Measurements from ENCODE around the gene PCLO. TPM values are rescaled to one million over a fixed set of nuclear protein-coding genes. Genes with fewer than 3 reads are reported as not detected.

Gene PCLO
- total and polyA plus RNA-seq, 2 of the 8 experiments (the other 6 are each of a cell fraction or from before 2014, with no cell fraction given): 1.5 to 3.2 TPM

DNA sequence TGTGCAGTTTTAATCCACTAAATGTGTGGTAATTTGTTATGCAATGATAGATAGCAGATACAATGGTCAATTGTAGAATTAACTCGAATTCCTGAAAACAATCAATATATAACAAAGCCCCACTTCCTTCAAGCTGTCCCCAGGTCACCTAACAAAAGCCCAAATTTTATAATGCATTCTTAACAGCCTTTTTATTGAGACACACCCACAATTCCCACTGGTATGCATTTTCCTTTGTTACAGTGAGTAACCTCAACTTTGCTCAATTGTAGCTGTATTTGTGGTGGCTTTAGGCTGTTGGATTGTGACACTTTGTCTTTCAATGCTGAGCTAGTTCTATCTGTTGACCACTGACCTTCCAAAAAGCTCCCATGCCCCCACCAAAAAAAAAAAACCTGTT is 439.3 kb downstream of the PCLO start:
- Histone ChIP-seq H2BK5ac (ENCODE audit: low read depth, low read length) (no peak overlapping the region), H3K4me2 (ENCODE audit: insufficient read depth in 1 of 2, low read depth in 2 of 2, low read length in 2 of 2) (no peak overlapping the region), H3K23me2 (ENCODE audit: low read depth, low read length) (no peaks in the 10 kb centered on the region), H3K36me3 (ENCODE audit: control insufficient read depth in 2 of 4, insufficient read depth in 4 of 4, low read length in 3 of 4) (no peaks in the 10 kb centered on the region), H3K14ac (ENCODE audit: insufficient read length) (no peak overlapping the region), H2BK15ac (ENCODE audit: low read length) (no peak overlapping the region), H3K18ac (ENCODE audit: extremely low read depth, low read length) (no peak overlapping the region), H2AK5ac (ENCODE audit: low read depth, low read length) (no peak overlapping the region), H2AFZ (ENCODE audit: low read length) (peak overlapping the region; percentile 55; the same call in 1 of the 2 replicates), H4K91ac (replicated peaks; ENCODE audit: insufficient read length, low read length) (no peak overlapping the region), H3K56ac (replicated peaks; ENCODE audit: insufficient read length, low read depth, low read length) (no peak overlapping the region), H2BK120ac (replicated peaks; ENCODE audit: low read depth, low read length) (no peak overlapping the region), H3K4me1 (replicated peaks in 1 of 4; ENCODE audit: control insufficient read depth in 3 of 4, insufficient read depth in 4 of 4, low read length in 3 of 4) (peaks cover 0 to 6% (median 2%) of the 10 kb centered on the region in 4 experiments; a peak in 2 of 7 replicates), H3K79me1 (ENCODE audit: low read depth, low read length) (no peaks in the 10 kb centered on the region), H2BK12ac (ENCODE audit: low read depth, low read length) (no peak overlapping the region), H4K8ac (ENCODE audit: extremely low read depth, insufficient read depth, low read length) (no peak overlapping the region), H4K20me1 (replicated peaks in 1 of 2; ENCODE audit: control insufficient read depth in 1 of 2, insufficient read depth in 2 of 2, low read length in 2 of 2) (no peaks in the 10 kb centered on the region), H4K5ac (ENCODE audit: insufficient read length, low read depth, low read length) (no peak overlapping the region), H3K79me2 (ENCODE audit: control insufficient read depth in 1 of 2, insufficient read depth in 2 of 2, low read length in 2 of 2) (no peaks in the 10 kb centered on the region), H2BK20ac (ENCODE audit: low read length) (no peak overlapping the region), H3K4ac (replicated peaks; ENCODE audit: insufficient read length, low read depth, low read length) (no peak overlapping the region), H3K23ac (ENCODE audit: insufficient read length) (no peak overlapping the region), H3K27ac (ENCODE audit: low read depth, low read length) (no peak overlapping the region), H3K4me3 (ENCODE audit: extremely low read depth in 1 of 4, insufficient read depth in 2 of 4, low read depth in 3 of 4, low read length in 4 of 4) (no peak overlapping the region), H3K9ac (replicated peaks in 1 of 4; ENCODE audit: extremely low read depth in 1 of 4, low read depth in 3 of 4, low read length in 3 of 4) (no peak overlapping the region), H3K9me3 (ENCODE audit: insufficient read depth in 2 of 2, low read depth in 1 of 2, low read length in 1 of 2) (0 out of 4 replicates have a peak, but pooled peaks cover 0 to 4% of the 10 kb centered on the region in 2 experiments), H3K27me3 (replicated peaks in 1 of 4; ENCODE audit: control insufficient read depth in 3 of 4, extremely low read depth in 1 of 4, insufficient read depth in 3 of 4, low read length in 3 of 4) (no peaks in the 10 kb centered on the region)
- FAIRE-seq (no peak), DNase-seq (ENCODE audit: low read depth in 1 of 2, low spot score in 2 of 2) (no peak)
- 95% methylated on average over 1 of the region's 1 CpG; no CpG with 5 or more reads in 1 of the 2 experiments for WGBS, 2 experiments (ENCODE audit: extremely low coverage in 1 of 2, insufficient coverage in 1 of 2, insufficient read length in 1 of 2, insufficient replicate concordance in 2 of 2, low coverage in 1 of 2, low lambda C conversion rate in 2 of 2, missing lambda C conversion rate in 1 of 2)
- ChIA-PET CTCF (ENCODE audit: partially characterized antibody) (interaction anchor here (0.6 to 3.1 kb wide), 10 partner anchors 11 to 1222 kb away, joined by 3 to 9 read pairs (median 3); no protein-coding TSS in a partner anchor), POLR2A (ENCODE audit: partially characterized antibody) (no interaction called here)
- no peak for TF ChIP-seq SUZ12 (IDR thresholded peaks at IDR 0.05; ENCODE audit: low read length)
- no peak for TF ChIP-seq CBX5 (IDR thresholded peaks at IDR 0.05; ENCODE audit: low read depth, low read length)
- TF ChIP-seq EZH2 (IDR thresholded peaks at IDR 0.05; ENCODE audit: low read depth, low read length, severe bottlenecking): no peak
- TF ChIP-seq POU5F1 (IDR thresholded peaks at IDR 0.05; ENCODE audit: low read depth, low read length): no peak
- TF ChIP-seq, protein P1, sequence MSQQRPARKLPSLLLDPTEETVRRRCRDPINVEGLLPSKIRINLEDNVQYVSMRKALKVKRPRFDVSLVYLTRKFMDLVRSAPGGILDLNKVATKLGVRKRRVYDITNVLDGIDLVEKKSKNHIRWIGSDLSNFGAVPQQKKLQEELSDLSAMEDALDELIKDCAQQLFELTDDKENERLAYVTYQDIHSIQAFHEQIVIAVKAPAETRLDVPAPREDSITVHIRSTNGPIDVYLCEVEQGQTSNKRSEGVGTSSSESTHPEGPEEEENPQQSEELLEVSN (IDR thresholded peaks at IDR 0.05): no peak
- TF ChIP-seq, protein P2, sequence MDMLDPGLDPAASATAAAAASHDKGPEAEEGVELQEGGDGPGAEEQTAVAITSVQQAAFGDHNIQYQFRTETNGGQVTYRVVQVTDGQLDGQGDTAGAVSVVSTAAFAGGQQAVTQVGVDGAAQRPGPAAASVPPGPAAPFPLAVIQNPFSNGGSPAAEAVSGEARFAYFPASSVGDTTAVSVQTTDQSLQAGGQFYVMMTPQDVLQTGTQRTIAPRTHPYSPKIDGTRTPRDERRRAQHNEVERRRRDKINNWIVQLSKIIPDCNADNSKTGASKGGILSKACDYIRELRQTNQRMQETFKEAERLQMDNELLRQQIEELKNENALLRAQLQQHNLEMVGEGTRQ (IDR thresholded peaks at IDR 0.05; ENCODE audit: low read length): no peak
- no peak for TF ChIP-seq SRF (IDR thresholded peaks at IDR 0.05; ENCODE audit: low read depth, low read length)
- no peak for TF ChIP-seq CTCF (IDR thresholded peaks at IDR 0.05; ENCODE audit: control extremely low read depth in 1 of 3, insufficient read depth in 1 of 3, low read depth in 1 of 3, low read length in 3 of 3)
- no peak for TF ChIP-seq NANOG (IDR thresholded peaks at IDR 0.05; ENCODE audit: insufficient read depth, low read depth, low read length, poor library complexity, severe bottlenecking)
